Measurements from ENCODE around the gene BLID. TPM values are rescaled to one million over a fixed set of nuclear protein-coding genes. Genes with fewer than 3 reads are reported as not detected.

The BLID gene
- total RNA-seq, 2 donors from 2014 or later, result not detected

- no peak overlapping the region for H3K4me3 Mint-ChIP-seq
- no peaks in the 10 kb centered on the region for H3K9me3 ChIP-seq (ENCODE audit: control insufficient read depth, low read length, poor library complexity, severe bottlenecking)
- DNase-seq (no peak), ATAC-seq (no peak)
- peaks cover 10% of the 10 kb centered on the region for H3K27me3 Mint-ChIP-seq
- H3K27ac Mint-ChIP-seq, result no peak overlapping the region
- H3K4me1 Mint-ChIP-seq, result no peaks in the 10 kb centered on the region
- H3K36me3 Mint-ChIP-seq (ENCODE audit: low read depth), result no peaks in the 10 kb centered on the region
Measured at GRCh38 chr11:122127020-122127419, 11.0 kb upstream of the BLID start.

GRCh38 chr11:122126024-122126688, 10.1 kb upstream of the BLID start:
- H3K27ac Mint-ChIP-seq, result no peak overlapping the region
- no peaks in the 10 kb centered on the region for H3K4me1 Mint-ChIP-seq
- no peak for ATAC-seq

GRCh38 chr11:122123263-122123929, 7.4 kb upstream of the BLID start:
- Mint-ChIP-seq H3K27ac (no peak overlapping the region), H3K4me1 (no peaks in the 10 kb centered on the region), H3K36me3 (ENCODE audit: low read depth) (no peaks in the 10 kb centered on the region), H3K27me3 (peaks cover 10% of the 10 kb centered on the region), H3K4me3 (no peak overlapping the region)
- no peaks in the 10 kb centered on the region for H3K9me3 ChIP-seq (ENCODE audit: control insufficient read depth, low read length, poor library complexity, severe bottlenecking)
- DNase-seq, result no peak
- no peak for ATAC-seq

More at GRCh38 chr11:122126024-122126688, 10.1 kb upstream of the BLID start:
- Mint-ChIP-seq H3K27me3 (peaks cover 10% of the 10 kb centered on the region), H3K4me3 (no peak overlapping the region), H3K36me3 (ENCODE audit: low read depth) (no peaks in the 10 kb centered on the region)
- DNase-seq, result no peak
- H3K9me3 ChIP-seq (ENCODE audit: control insufficient read depth, low read length, poor library complexity, severe bottlenecking), result no peaks in the 10 kb centered on the region

- ATAC-seq, result no peak
- no peaks in the 10 kb centered on the region for H3K4me1 Mint-ChIP-seq
- no peaks in the 10 kb centered on the region for H3K9me3 ChIP-seq (ENCODE audit: control insufficient read depth, low read length, poor library complexity, severe bottlenecking)
- peaks cover 10% of the 10 kb centered on the region for H3K27me3 Mint-ChIP-seq
- H3K36me3 Mint-ChIP-seq (ENCODE audit: low read depth), result no peaks in the 10 kb centered on the region
- no peak overlapping the region for H3K27ac Mint-ChIP-seq
- DNase-seq, result no peak
- H3K4me3 Mint-ChIP-seq, result no peak overlapping the region
Measured at GRCh38 chr11:122122179-122122578, 6.2 kb upstream of the BLID start.

- DNase-seq, result no peak
- Mint-ChIP-seq H3K27me3 (no peaks in the 10 kb centered on the region), H3K36me3 (ENCODE audit: low read depth) (no peaks in the 10 kb centered on the region), H3K27ac (no peak overlapping the region), H3K4me3 (no peak overlapping the region), H3K4me1 (no peaks in the 10 kb centered on the region)
- no peaks in the 10 kb centered on the region for H3K9me3 ChIP-seq (ENCODE audit: control insufficient read depth, low read length, poor library complexity, severe bottlenecking)
- no peak for ATAC-seq
Measured at GRCh38 chr11:122120096-122120495, 4.1 kb upstream of the BLID start.

GRCh38 chr11:122116591-122116990, 576 bp upstream of the BLID start:
- no peak overlapping the region for H3K4me3 Mint-ChIP-seq
- ATAC-seq, result no peak
- H3K4me1 Mint-ChIP-seq, result no peaks in the 10 kb centered on the region
- DNase-seq, result no peak
- H3K27me3 Mint-ChIP-seq, result no peaks in the 10 kb centered on the region
- no peaks in the 10 kb centered on the region for H3K9me3 ChIP-seq (ENCODE audit: control insufficient read depth, low read length, poor library complexity, severe bottlenecking)
- H3K36me3 Mint-ChIP-seq (ENCODE audit: low read depth), result no peaks in the 10 kb centered on the region
- H3K27ac Mint-ChIP-seq, result no peak overlapping the region

GRCh38 chr11:122114976-122115375, 1.0 kb downstream of the BLID start:
- DNase-seq (no peak), ATAC-seq (no peak)
- Mint-ChIP-seq H3K27ac (no peak overlapping the region), H3K4me3 (no peak overlapping the region), H3K27me3 (peaks cover under 1% of the 10 kb centered on the region), H3K4me1 (no peaks in the 10 kb centered on the region), H3K36me3 (ENCODE audit: low read depth) (no peaks in the 10 kb centered on the region)
- no peaks in the 10 kb centered on the region for H3K9me3 ChIP-seq (ENCODE audit: control insufficient read depth, low read length, poor library complexity, severe bottlenecking)

GRCh38 chr11:122113836-122114825, 1.9 kb downstream of the BLID start:
- no peaks in the 10 kb centered on the region for H3K9me3 ChIP-seq (ENCODE audit: control insufficient read depth, low read length, poor library complexity, severe bottlenecking)
- H3K27me3 Mint-ChIP-seq, result peaks cover 6% of the 10 kb centered on the region
- no peak for ATAC-seq
- no peaks in the 10 kb centered on the region for H3K36me3 Mint-ChIP-seq (ENCODE audit: low read depth)
- DNase-seq, result no peak
- H3K4me3 Mint-ChIP-seq, result no peak overlapping the region
- H3K27ac Mint-ChIP-seq, result no peak overlapping the region
- no peaks in the 10 kb centered on the region for H3K4me1 Mint-ChIP-seq

GRCh38 chr11:122112470-122113365, 3.3 kb downstream of the BLID start:
- Mint-ChIP-seq H3K4me1 (no peaks in the 10 kb centered on the region), H3K27ac (no peak overlapping the region), H3K27me3 (peaks cover 6% of the 10 kb centered on the region), H3K36me3 (ENCODE audit: low read depth) (no peaks in the 10 kb centered on the region), H3K4me3 (no peak overlapping the region)
- no peaks in the 10 kb centered on the region for H3K9me3 ChIP-seq (ENCODE audit: control insufficient read depth, low read length, poor library complexity, severe bottlenecking)
- DNase-seq (no peak), ATAC-seq (no peak)

GRCh38 chr11:122109932-122110331, 6.1 kb downstream of the BLID start:
- H3K27ac Mint-ChIP-seq, result no peak overlapping the region
- no peak for DNase-seq
- no peak overlapping the region for H3K4me3 Mint-ChIP-seq
- no peaks in the 10 kb centered on the region for H3K9me3 ChIP-seq (ENCODE audit: control insufficient read depth, low read length, poor library complexity, severe bottlenecking)
- H3K27me3 Mint-ChIP-seq, result peaks cover 11% of the 10 kb centered on the region
- no peaks in the 10 kb centered on the region for H3K36me3 Mint-ChIP-seq (ENCODE audit: low read depth)
- no peak for ATAC-seq
- no peaks in the 10 kb centered on the region for H3K4me1 Mint-ChIP-seq

GRCh38 chr11:122108828-122109227, 7.2 kb downstream of the BLID start:
- no peak for DNase-seq
- H3K27me3 Mint-ChIP-seq, result peaks cover 19% of the 10 kb centered on the region
- H3K36me3 Mint-ChIP-seq (ENCODE audit: low read depth), result no peaks in the 10 kb centered on the region

GRCh38 chr11:122108192-122108799, 7.7 kb downstream of the BLID start:
- H3K4me3 Mint-ChIP-seq, result no peak overlapping the region
- H3K27ac Mint-ChIP-seq, result no peak overlapping the region
- no peak for DNase-seq
- H3K36me3 Mint-ChIP-seq (ENCODE audit: low read depth), result no peaks in the 10 kb centered on the region
- no peaks in the 10 kb centered on the region for H3K4me1 Mint-ChIP-seq
- H3K9me3 ChIP-seq (ENCODE audit: control insufficient read depth, low read length, poor library complexity, severe bottlenecking), result no peaks in the 10 kb centered on the region
- H3K27me3 Mint-ChIP-seq, result peaks cover 19% of the 10 kb centered on the region
- ATAC-seq, result no peak

More at GRCh38 chr11:122108828-122109227, 7.2 kb downstream of the BLID start:
- no peaks in the 10 kb centered on the region for H3K4me1 Mint-ChIP-seq
- no peak overlapping the region for H3K27ac Mint-ChIP-seq
- H3K4me3 Mint-ChIP-seq, result no peak overlapping the region
- no peak for ATAC-seq
- no peaks in the 10 kb centered on the region for H3K9me3 ChIP-seq (ENCODE audit: control insufficient read depth, low read length, poor library complexity, severe bottlenecking)

Measured in T-helper 17 cell (primary cell).